CD4-positive, alpha-beta T cell (primary cell): ENCODE data around the gene FXYD6. TPM values are rescaled to one million over a fixed set of nuclear protein-coding genes. Genes with fewer than 3 reads are reported as not detected.

Experiments
- ATAC-seq: fragments of 200-7000 bp; cut with Tn5 transposase; one replicate; pipeline ENCODE4 v1.10.0; 2022; ENCODE audit warnings: mild to moderate bottlenecking; ENCODE audit not compliant: poor library complexity
- CTCF ChIA-PET: fragments of 350-600 bp; sonication (Branson Sonifier 250); formaldehyde crosslinking; loops from one replicate; lab custom pipeline; 2021; ENCODE audit warnings: antibody characterized with exemption, inconsistent platforms; lab: Charles Lee
- POLR2A ChIA-PET: fragments of 350-600 bp; sonication (Branson Sonifier 250); formaldehyde crosslinking; loops from one replicate; lab custom pipeline; 2021; ENCODE audit warnings: antibody characterized with exemption, inconsistent platforms; lab: Charles Lee
- DNase-seq, 14 experiments: peaks; one replicate each; pipeline ENCODE4 v3.0.0-alpha.2; 2013 to 2020; ENCODE audit warnings: mixed read lengths in 2 of 14
- H3K27ac ChIP-seq, 2 donors: one replicate each; pipeline versions ENCODE4 v1.5.1 to v1.7.0; 2013; ENCODE audit warnings: low read length in 2 of 2, low read depth in 1 of 2, mild to moderate bottlenecking in 1 of 2
- H3K27me3 ChIP-seq, 2 experiments: 1 replicate in 1 of 2; 2 replicates in 1 of 2; pipeline versions ENCODE4 v1.6.1 to v1.7.0; 2013; ENCODE audit warnings: low read length in 2 of 2, control low read depth in 1 of 2, mild to moderate bottlenecking in 1 of 2, moderate library complexity in 1 of 2; ENCODE audit not compliant: insufficient read depth in 2 of 2, control insufficient read depth in 1 of 2
- H3K36me3 ChIP-seq: one replicate; pipeline ENCODE4 v1.6.1; 2013; ENCODE audit warnings: low read length, control low read depth; ENCODE audit not compliant: insufficient read depth
- H3K4me1 ChIP-seq: one replicate; pipeline ENCODE4 v1.6.1; 2013; ENCODE audit warnings: low read length, control low read depth; ENCODE audit not compliant: insufficient read depth
- H3K4me3 ChIP-seq: one replicate; pipeline ENCODE4 v1.5.1; 2013; ENCODE audit warnings: mild to moderate bottlenecking, low read length, moderate library complexity
- H3K9me3 ChIP-seq, 2 experiments: 1 replicate in 1 of 2; 2 replicates in 1 of 2; pipeline versions ENCODE4 v1.6.1 to v1.7.0; 2013; ENCODE audit warnings: low read length in 2 of 2, mild to moderate bottlenecking in 2 of 2, control low read depth in 1 of 2, moderate library complexity in 1 of 2; ENCODE audit not compliant: control insufficient read depth in 1 of 2, insufficient read depth in 1 of 2
- H3K27ac Mint-ChIP-seq: one replicate; pipeline ENCODE4 v1.8.0; 2020; ENCODE audit warnings: mixed read lengths
- H3K27me3 Mint-ChIP-seq: one replicate; pipeline ENCODE4 v1.8.0; 2021; ENCODE audit warnings: mixed read lengths
- H3K36me3 Mint-ChIP-seq: one replicate; pipeline ENCODE4 v1.8.0; 2021; ENCODE audit warnings: low read depth, mixed read lengths
- H3K4me1 Mint-ChIP-seq: one replicate; pipeline ENCODE4 v1.8.0; 2021; ENCODE audit warnings: low read depth, mixed read lengths
- H3K4me3 Mint-ChIP-seq: one replicate; pipeline ENCODE4 v1.8.0; 2020; ENCODE audit warnings: mild to moderate bottlenecking, mixed read lengths
- H3K9me3 Mint-ChIP-seq: one replicate; pipeline ENCODE4 v1.8.0; 2020; ENCODE audit warnings: mixed read lengths
- CTCF ChIP-seq: fragments of 200-600 bp; IDR thresholded peaks from one replicate; pipeline ENCODE4 v1.8.0; 2022; ENCODE audit warnings: antibody characterized with exemption, mild to moderate bottlenecking
- intact Hi-C, 2 experiments: fragments of 100-400 bp; cut with DNase I in 1 of 2; cut with micrococcal nuclease in 1 of 2; formaldehyde crosslinking; loops; one replicate each; pipeline versions ENCODE4 v1.15.1 to v1.9.0; 2023 to 2025; cut with DNase I, micrococcal nuclease
- total RNA-seq, 174 experiments: library from RNA in 2 of 174; stranded (reverse) in 2 of 174; gene quantifications; one replicate each; pipeline ENCODE4 v1.2.3 and lab custom pipeline; 2021 to 2026

Gene FXYD6
- total RNA-seq, 2 experiments from 2014 or later, result not detected

- Histone ChIP-seq H3K9me3 (no peaks in the 10 kb centered on the region), H3K27me3 (peaks cover 46 to 48% of the 10 kb centered on the region in 2 experiments), H3K4me1 (peaks cover 33% of the 10 kb centered on the region), H3K27ac (no peak overlapping the region), H3K36me3 (no peaks in the 10 kb centered on the region), H3K4me3 (no peak overlapping the region)
- no peak overlapping the region for H3K27ac Mint-ChIP-seq
- POLR2A ChIA-PET, result no interaction called here
- DNase-seq (no peak), ATAC-seq (no peak)
- H3K36me3 Mint-ChIP-seq, result no peaks in the 10 kb centered on the region
- H3K27me3 Mint-ChIP-seq, result peaks cover 72% of the 10 kb centered on the region
- TF ChIP-seq CTCF, result no peak
- intact Hi-C loops, result no loop called here
- no peaks in the 10 kb centered on the region for H3K9me3 Mint-ChIP-seq
- CTCF ChIA-PET, result interaction anchor here (0.6 kb wide), 1 partner anchor 912 kb away, joined by 3 read pairs; no protein-coding TSS in a partner anchor
- H3K4me3 Mint-ChIP-seq, result no peak overlapping the region
- peaks cover 33% of the 10 kb centered on the region for H3K4me1 Mint-ChIP-seq
Measured at GRCh38 chr11:117878314-117878938, 2.0 kb upstream of the FXYD6 start.

- H3K4me3 ChIP-seq, result peak overlapping the region; percentile 49
- H3K27me3 Mint-ChIP-seq, result peaks cover 80% of the 10 kb centered on the region
- no peaks in the 10 kb centered on the region for H3K36me3 Mint-ChIP-seq
- peaks cover 50 to 51% of the 10 kb centered on the region in 2 experiments for H3K27me3 ChIP-seq
- TF ChIP-seq CTCF, result no peak
- H3K4me1 ChIP-seq, result peaks cover 38% of the 10 kb centered on the region
- ChIA-PET POLR2A (interaction anchor here (1.5 kb wide), 1 partner anchor 13 kb away, joined by 4 read pairs; no protein-coding TSS in a partner anchor), CTCF (interaction anchor here (1.1 kb wide), 1 partner anchor 33 kb away, joined by 3 read pairs; no protein-coding TSS in a partner anchor)
- no peak overlapping the region for H3K27ac Mint-ChIP-seq
- H3K36me3 ChIP-seq, result no peaks in the 10 kb centered on the region
- H3K4me3 Mint-ChIP-seq, result peak overlapping the region; percentile 59
- H3K27ac ChIP-seq, result no peak overlapping the region
- DNase-seq (no peak), ATAC-seq (no peak)
- H3K4me1 Mint-ChIP-seq, result peaks cover 39% of the 10 kb centered on the region
- H3K9me3 ChIP-seq, result no peaks in the 10 kb centered on the region
- H3K9me3 Mint-ChIP-seq, result no peaks in the 10 kb centered on the region
- intact Hi-C loops, result no loop called here
Measured at GRCh38 chr11:117877120-117877784, 794 bp upstream of the FXYD6 start.

- ATAC-seq (peak; percentile 15), DNase-seq (peak in 2 of 14 experiments; percentile 11 to 18)
- H3K9me3 Mint-ChIP-seq, result no peaks in the 10 kb centered on the region
- peaks cover 84% of the 10 kb centered on the region for H3K27me3 Mint-ChIP-seq
- no peaks in the 10 kb centered on the region for H3K9me3 ChIP-seq
- no peak overlapping the region for H3K27ac Mint-ChIP-seq
- H3K27me3 ChIP-seq, result peaks cover 50 to 51% of the 10 kb centered on the region in 2 experiments
- TF ChIP-seq CTCF, result no peak
- no peaks in the 10 kb centered on the region for H3K36me3 ChIP-seq
- peak overlapping the region; percentile 62 for H3K4me3 Mint-ChIP-seq
- no peak overlapping the region for H3K27ac ChIP-seq
- intact Hi-C loops, result no loop called here
- POLR2A ChIA-PET, result interaction anchor here (0.6 to 1.5 kb wide), 3 partner anchors 8 to 696 kb away, joined by 3 to 6 read pairs (median 4); no protein-coding TSS in a partner anchor
- CTCF ChIA-PET, result interaction anchor here (1.1 to 1.2 kb wide), 2 partner anchors 69 to 71 kb away, joined by 3 read pairs; no protein-coding TSS in a partner anchor
- no peaks in the 10 kb centered on the region for H3K36me3 Mint-ChIP-seq
- H3K4me3 ChIP-seq, result peak overlapping the region; percentile 49
- peaks cover 39% of the 10 kb centered on the region for H3K4me1 Mint-ChIP-seq
- peaks cover 38% of the 10 kb centered on the region for H3K4me1 ChIP-seq
Measured at GRCh38 chr11:117876059-117876340, 458 bp downstream of the FXYD6 start.
